Parathyroid adenoma (tissue), 2 donors: ENCODE results near the gene KRT1.

Experiments used
- H2AFZ ChIP-seq: fragments of 300-600 bp; sonication (generic); one replicate; pipeline ENCODE4 v1.7.0; 2017; ENCODE audit warnings: antibody characterized with exemption, mild to moderate bottlenecking
- H3K27ac ChIP-seq: fragments of 300-600 bp; sonication (generic); one replicate; pipeline ENCODE4 v1.7.0; 2017
- H3K27me3 ChIP-seq: fragments of 300-600 bp; sonication (generic); one replicate; pipeline ENCODE4 v1.7.0; 2017; ENCODE audit warnings: low read length; ENCODE audit not compliant: control insufficient read depth, insufficient read depth
- H3K36me3 ChIP-seq: fragments of 300-600 bp; sonication (generic); one replicate; pipeline ENCODE4 v1.7.0; 2017; ENCODE audit warnings: low read length; ENCODE audit not compliant: control insufficient read depth, insufficient read depth
- H3K4me1 ChIP-seq: fragments of 300-600 bp; sonication (generic); one replicate; pipeline ENCODE4 v1.7.0; 2017; ENCODE audit warnings: control low read depth
- H3K4me2 ChIP-seq: fragments of 300-600 bp; sonication (generic); one replicate; pipeline ENCODE4 v1.7.0; 2017; ENCODE audit warnings: low read length
- H3K4me3 ChIP-seq: fragments of 300-600 bp; sonication (generic); one replicate; pipeline ENCODE4 v1.7.0; 2017; ENCODE audit warnings: low read depth, low read length
- H3K79me2 ChIP-seq: fragments of 300-600 bp; sonication (generic); one replicate; pipeline ENCODE4 v1.7.0; 2017; ENCODE audit warnings: control low read depth
- H3K9ac ChIP-seq: fragments of 300-600 bp; sonication (generic); one replicate; pipeline ENCODE4 v1.7.0; 2017; ENCODE audit warnings: mild to moderate bottlenecking
- H3K9me3 ChIP-seq: fragments of 300-600 bp; sonication (generic); one replicate; pipeline ENCODE4 v1.7.0; 2017; ENCODE audit warnings: low read length; ENCODE audit not compliant: control insufficient read depth
- TF ChIP-seq, protein P1 (sequence below): fragments of 300-600 bp; sonication (generic); IDR thresholded peaks from one replicate; pipeline ENCODE4 v1.7.0; 2017; ENCODE audit warnings: antibody characterized with exemption, mild to moderate bottlenecking
- donor health status: primary hyperparathyroidism.

Gene KRT1

DNA sequence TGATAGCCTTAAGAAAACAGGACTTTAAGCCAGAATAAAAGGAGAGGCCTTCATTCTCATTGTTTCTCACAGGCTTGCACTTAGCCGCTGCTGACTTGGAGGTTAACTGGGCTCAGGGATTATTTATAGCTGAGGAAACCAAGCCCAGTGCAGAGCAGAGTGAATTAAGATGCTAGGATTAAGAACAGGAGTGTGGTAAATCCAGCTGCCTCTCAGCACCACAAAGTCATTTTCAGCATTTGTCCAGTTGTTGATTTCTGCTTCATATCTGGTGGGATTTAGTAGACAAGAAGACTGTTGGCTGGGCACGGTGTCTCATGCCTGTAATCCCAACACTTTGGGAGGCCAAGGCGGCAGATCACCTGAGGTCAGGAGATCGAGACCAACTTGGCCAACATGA, 47.6 kb downstream of the KRT1 start:
- Histone ChIP-seq H2AFZ (no peak overlapping the region), H3K27ac (no peak overlapping the region), H3K4me3 (no peak overlapping the region), H3K36me3 (no peaks in the 10 kb centered on the region), H3K9ac (no peak overlapping the region), H3K27me3 (no peaks in the 10 kb centered on the region), H3K4me1 (peaks cover 7% of the 10 kb centered on the region), H3K9me3 (no peaks in the 10 kb centered on the region), H3K4me2 (no peak overlapping the region), H3K79me2 (no peaks in the 10 kb centered on the region)
- TF ChIP-seq, protein P1, sequence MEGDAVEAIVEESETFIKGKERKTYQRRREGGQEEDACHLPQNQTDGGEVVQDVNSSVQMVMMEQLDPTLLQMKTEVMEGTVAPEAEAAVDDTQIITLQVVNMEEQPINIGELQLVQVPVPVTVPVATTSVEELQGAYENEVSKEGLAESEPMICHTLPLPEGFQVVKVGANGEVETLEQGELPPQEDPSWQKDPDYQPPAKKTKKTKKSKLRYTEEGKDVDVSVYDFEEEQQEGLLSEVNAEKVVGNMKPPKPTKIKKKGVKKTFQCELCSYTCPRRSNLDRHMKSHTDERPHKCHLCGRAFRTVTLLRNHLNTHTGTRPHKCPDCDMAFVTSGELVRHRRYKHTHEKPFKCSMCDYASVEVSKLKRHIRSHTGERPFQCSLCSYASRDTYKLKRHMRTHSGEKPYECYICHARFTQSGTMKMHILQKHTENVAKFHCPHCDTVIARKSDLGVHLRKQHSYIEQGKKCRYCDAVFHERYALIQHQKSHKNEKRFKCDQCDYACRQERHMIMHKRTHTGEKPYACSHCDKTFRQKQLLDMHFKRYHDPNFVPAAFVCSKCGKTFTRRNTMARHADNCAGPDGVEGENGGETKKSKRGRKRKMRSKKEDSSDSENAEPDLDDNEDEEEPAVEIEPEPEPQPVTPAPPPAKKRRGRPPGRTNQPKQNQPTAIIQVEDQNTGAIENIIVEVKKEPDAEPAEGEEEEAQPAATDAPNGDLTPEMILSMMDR: no peak

DNA sequence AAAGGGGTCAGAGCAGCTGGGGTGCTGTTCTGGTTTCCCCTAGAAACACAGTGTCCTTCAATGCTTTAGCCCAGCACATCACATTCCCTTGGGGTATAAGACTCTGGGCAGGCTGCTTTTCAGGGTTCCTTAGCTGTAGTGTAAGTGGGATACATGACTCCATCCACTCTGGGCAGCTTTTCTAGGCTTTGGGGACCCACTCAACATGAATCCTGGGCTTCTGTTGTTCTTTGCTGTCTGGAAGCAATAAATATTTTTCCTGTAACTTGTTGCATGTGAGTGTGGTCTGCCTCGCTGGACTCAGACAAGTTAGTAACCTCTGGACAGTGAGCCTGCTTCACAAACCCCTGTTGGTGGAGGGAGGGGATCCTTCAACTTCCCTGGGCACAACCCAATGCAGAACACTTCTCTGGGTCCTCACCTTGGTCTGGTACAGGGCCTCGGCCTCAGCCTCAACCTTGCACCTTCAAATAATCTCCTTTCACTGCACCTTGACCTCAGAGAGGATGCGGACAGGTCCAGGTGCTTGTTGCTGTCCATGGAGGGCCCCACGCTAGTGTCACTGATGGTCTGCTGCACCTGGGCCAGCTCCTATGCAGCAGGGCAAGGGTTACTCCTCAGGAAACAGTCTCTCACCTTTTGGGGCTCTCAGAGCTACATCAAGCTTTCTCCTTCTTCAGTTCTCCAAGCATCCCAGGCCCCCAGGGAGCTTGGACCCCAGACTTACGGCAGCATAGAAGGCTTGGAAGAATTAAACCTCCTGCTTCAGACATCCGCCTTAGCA, 48.3 kb downstream of the KRT1 start:
- no peak overlapping the region for H3K9ac ChIP-seq
- no peaks in the 10 kb centered on the region for H3K9me3 ChIP-seq
- H3K36me3 ChIP-seq: no peaks in the 10 kb centered on the region
- H3K79me2 ChIP-seq: no peaks in the 10 kb centered on the region
- H3K27me3 ChIP-seq: no peaks in the 10 kb centered on the region
- H3K4me1 ChIP-seq: peaks cover 7% of the 10 kb centered on the region
- TF ChIP-seq, protein P1: no peak
- H3K27ac ChIP-seq: no peak overlapping the region
- H3K4me2 ChIP-seq: no peak overlapping the region
- H3K4me3 ChIP-seq: no peak overlapping the region
- H2AFZ ChIP-seq: no peak overlapping the region

DNA sequence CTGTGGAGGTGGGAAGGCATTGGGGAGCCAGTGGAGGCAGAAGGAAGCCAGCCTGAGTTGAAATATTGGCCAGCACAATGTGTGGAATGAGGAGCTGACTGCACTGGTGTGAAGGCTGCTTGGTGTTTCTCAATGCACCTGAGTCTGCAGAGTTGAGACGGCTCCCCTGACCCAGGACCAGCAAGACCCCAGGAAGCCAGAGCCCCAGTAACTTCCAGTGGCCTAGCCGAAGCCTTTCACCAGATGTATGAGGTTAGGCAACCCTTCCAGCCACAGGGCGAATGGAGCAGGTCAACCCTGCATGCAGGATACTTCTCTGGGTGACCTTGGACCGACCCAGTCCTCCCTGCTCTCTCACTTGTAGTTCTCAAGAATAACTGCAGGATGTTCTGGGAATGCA, 48.9 kb downstream of the KRT1 start:
- H3K9me3 ChIP-seq: no peaks in the 10 kb centered on the region
- H3K36me3 ChIP-seq: no peaks in the 10 kb centered on the region
- H3K27ac ChIP-seq: no peak overlapping the region
- H3K4me1 ChIP-seq: peaks cover 7% of the 10 kb centered on the region
- no peaks in the 10 kb centered on the region for H3K79me2 ChIP-seq
- no peak overlapping the region for H3K9ac ChIP-seq
- no peak overlapping the region for H3K4me3 ChIP-seq
- no peak overlapping the region for H3K4me2 ChIP-seq
- TF ChIP-seq, protein P1: no peak
- no peak overlapping the region for H2AFZ ChIP-seq
- no peaks in the 10 kb centered on the region for H3K27me3 ChIP-seq

DNA sequence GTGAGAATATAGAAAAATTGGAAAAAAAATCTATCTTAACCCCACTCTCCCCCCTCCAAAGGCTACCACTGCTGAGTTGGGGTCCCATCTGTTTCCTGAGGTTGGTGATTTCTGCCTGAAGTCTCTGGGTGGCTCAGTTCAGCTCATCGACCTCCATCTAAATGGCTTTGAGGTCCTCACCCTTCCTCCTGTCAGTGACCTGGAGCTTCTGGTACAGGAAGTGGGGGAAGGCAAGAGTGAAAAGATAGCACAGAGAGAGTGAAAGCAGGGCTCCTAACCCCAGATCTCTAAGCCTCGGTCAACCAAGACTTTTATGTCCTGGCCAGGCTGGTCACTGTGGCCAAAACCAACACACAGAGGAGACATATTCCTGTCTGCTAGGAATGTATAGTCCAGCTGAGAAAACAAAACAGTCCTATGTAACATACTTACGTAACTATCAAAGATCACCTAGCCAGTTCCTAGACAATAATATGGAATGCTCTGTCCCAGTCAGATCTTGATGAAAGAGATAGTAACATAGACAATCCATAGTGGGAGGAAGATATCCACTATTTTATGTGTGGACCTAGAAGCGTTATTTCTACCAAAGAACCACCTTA, 49.5 kb downstream of the KRT1 start:
- TF ChIP-seq, protein P1: no peak
- H3K27me3 ChIP-seq: no peaks in the 10 kb centered on the region

More for the DNA sequence above, 49.5 kb downstream of the KRT1 start:
- H3K9ac ChIP-seq: no peak overlapping the region
- no peaks in the 10 kb centered on the region for H3K36me3 ChIP-seq
- no peaks in the 10 kb centered on the region for H3K9me3 ChIP-seq
- H3K4me2 ChIP-seq: no peak overlapping the region
- H2AFZ ChIP-seq: no peak overlapping the region
- H3K4me3 ChIP-seq: no peak overlapping the region
- no peaks in the 10 kb centered on the region for H3K79me2 ChIP-seq
- no peak overlapping the region for H3K27ac ChIP-seq
- H3K4me1 ChIP-seq: peaks cover 7% of the 10 kb centered on the region
